HCT116 (cell line): ENCODE measurements around the gene C1orf167.

Source experiments
- EZH2 ChIP-seq: fragments of 200-600 bp; sonication (generic); IDR thresholded peaks from 2 replicates; pipeline ENCODE4 v1.6.1; 2017; ENCODE audit warnings: antibody characterized with exemption, mixed run types
- MAX ChIP-seq: IDR thresholded peaks from 2 replicates; pipeline ENCODE4 v1.6.1; 2012
- POLR2A ChIP-seq: IDR thresholded peaks from 2 replicates; pipeline ENCODE4 v1.7.0; 2011; ENCODE audit warnings: borderline replicate concordance; ENCODE audit not compliant: insufficient read depth, insufficient read length; ENCODE audit errors: extremely low read depth
- ZNF274 ChIP-seq: fragments of 200-500 bp; sonication (Bioruptor generic); IDR thresholded peaks from 2 replicates; pipeline ENCODE4 v1.6.1; 2014; ENCODE audit warnings: mild to moderate bottlenecking, low read depth, low read length, inconsistent platforms
- TF ChIP-seq, protein P1 (sequence below), 3 experiments: fragments of 200-600 bp in 1 of 3; sonication (generic) in 1 of 3; IDR thresholded peaks in 2 of 3; conservative IDR thresholded peaks in 1 of 3; 2 replicates each; pipeline ENCODE4 v1.5.1; 2012 to 2017; ENCODE audit warnings: low read depth in 2 of 3, low read length in 2 of 3, antibody characterized with exemption in 1 of 3, borderline replicate concordance in 1 of 3, control low read depth in 1 of 3, mild to moderate bottlenecking in 1 of 3, mixed read lengths in 1 of 3, mixed run types in 1 of 3, moderate library complexity in 1 of 3; ENCODE audit not compliant: insufficient read depth in 1 of 3
- TF ChIP-seq, protein P2 (sequence below): IDR thresholded peaks from 2 replicates; pipeline ENCODE4 v1.6.1; 2012

DNA sequence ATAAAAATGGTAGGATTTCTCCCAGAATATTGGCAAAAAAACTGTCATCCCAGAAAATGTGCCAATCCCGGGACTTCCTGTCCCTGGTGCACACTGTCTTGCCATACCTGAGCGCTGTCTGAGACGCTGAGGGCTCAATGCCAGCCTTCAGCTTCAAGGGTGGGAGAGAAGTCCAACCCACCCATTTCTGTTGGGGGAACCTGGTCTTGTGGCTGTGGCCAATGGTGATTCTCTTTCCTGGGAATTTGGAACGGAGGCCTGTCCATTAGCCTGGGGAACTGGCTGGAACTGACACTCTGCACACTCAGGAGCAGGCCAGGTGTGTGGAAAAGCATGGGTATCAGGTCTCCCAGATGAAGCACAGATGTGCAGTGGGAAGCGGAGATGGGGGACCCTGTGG, 37.1 kb downstream of the C1orf167 start:
- TF ChIP-seq POLR2A = no peak
- no peak for TF ChIP-seq EZH2
- TF ChIP-seq, protein P1, sequence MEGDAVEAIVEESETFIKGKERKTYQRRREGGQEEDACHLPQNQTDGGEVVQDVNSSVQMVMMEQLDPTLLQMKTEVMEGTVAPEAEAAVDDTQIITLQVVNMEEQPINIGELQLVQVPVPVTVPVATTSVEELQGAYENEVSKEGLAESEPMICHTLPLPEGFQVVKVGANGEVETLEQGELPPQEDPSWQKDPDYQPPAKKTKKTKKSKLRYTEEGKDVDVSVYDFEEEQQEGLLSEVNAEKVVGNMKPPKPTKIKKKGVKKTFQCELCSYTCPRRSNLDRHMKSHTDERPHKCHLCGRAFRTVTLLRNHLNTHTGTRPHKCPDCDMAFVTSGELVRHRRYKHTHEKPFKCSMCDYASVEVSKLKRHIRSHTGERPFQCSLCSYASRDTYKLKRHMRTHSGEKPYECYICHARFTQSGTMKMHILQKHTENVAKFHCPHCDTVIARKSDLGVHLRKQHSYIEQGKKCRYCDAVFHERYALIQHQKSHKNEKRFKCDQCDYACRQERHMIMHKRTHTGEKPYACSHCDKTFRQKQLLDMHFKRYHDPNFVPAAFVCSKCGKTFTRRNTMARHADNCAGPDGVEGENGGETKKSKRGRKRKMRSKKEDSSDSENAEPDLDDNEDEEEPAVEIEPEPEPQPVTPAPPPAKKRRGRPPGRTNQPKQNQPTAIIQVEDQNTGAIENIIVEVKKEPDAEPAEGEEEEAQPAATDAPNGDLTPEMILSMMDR (IDR thresholded peaks at IDR 0.05 in 2 of 3, conservative IDR thresholded peaks at IDR 0.05 in 1 of 3; ENCODE audit: borderline replicate concordance in 1 of 3, insufficient read depth in 1 of 3, low read depth in 2 of 3, low read length in 2 of 3) = no peak
- TF ChIP-seq, protein P2, sequence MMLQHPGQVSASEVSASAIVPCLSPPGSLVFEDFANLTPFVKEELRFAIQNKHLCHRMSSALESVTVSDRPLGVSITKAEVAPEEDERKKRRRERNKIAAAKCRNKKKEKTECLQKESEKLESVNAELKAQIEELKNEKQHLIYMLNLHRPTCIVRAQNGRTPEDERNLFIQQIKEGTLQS = no peak
- no peak for TF ChIP-seq ZNF274
- no peak for TF ChIP-seq MAX
